ENCODE measurements around the gene SLC6A7. TPM values are rescaled to one million over a fixed set of nuclear protein-coding genes. Genes with fewer than 3 reads are reported as not detected.
A peak's percentile ranks its signal among the peaks of the same experiment; 100 is the strongest.

Gene SLC6A7
- total RNA-seq, 2 donors from 2014 or later: 5.0 to 24.9 TPM

- Histone ChIP-seq H3K9ac (ENCODE audit: low read depth in 2 of 2, low read length in 2 of 2) (peak overlapping the region in 1 of 2 donors; percentile 55), H3K36me3 (no peaks in the 10 kb centered on the region), H3K27me3 (peaks cover 6% of the 10 kb centered on the region), H3K27ac (no peak overlapping the region), H3K4me3 (no peak overlapping the region), H3K4me1 (peaks cover 19% of the 10 kb centered on the region), H3K9me3 (no peaks in the 10 kb centered on the region)
- TF ChIP-seq, protein P1, sequence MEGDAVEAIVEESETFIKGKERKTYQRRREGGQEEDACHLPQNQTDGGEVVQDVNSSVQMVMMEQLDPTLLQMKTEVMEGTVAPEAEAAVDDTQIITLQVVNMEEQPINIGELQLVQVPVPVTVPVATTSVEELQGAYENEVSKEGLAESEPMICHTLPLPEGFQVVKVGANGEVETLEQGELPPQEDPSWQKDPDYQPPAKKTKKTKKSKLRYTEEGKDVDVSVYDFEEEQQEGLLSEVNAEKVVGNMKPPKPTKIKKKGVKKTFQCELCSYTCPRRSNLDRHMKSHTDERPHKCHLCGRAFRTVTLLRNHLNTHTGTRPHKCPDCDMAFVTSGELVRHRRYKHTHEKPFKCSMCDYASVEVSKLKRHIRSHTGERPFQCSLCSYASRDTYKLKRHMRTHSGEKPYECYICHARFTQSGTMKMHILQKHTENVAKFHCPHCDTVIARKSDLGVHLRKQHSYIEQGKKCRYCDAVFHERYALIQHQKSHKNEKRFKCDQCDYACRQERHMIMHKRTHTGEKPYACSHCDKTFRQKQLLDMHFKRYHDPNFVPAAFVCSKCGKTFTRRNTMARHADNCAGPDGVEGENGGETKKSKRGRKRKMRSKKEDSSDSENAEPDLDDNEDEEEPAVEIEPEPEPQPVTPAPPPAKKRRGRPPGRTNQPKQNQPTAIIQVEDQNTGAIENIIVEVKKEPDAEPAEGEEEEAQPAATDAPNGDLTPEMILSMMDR (IDR thresholded peaks at IDR 0.05): no peak
- DNase-seq: peak; percentile 26
- intact Hi-C loops (cut with DNase I): no loop called here
Observed at GRCh38 chr5:150189326-150189725, 536 bp upstream of the SLC6A7 start.

- no peak overlapping the region for H3K9ac ChIP-seq (ENCODE audit: low read depth in 2 of 2, low read length in 2 of 2)
- intact Hi-C loops (cut with DNase I): no loop called here
- no peaks in the 10 kb centered on the region for H3K36me3 ChIP-seq
- H3K27ac ChIP-seq: no peak overlapping the region
- TF ChIP-seq, protein P1 (IDR thresholded peaks at IDR 0.05): no peak
- no peak overlapping the region for H3K4me3 ChIP-seq
- peaks cover 6% of the 10 kb centered on the region for H3K27me3 ChIP-seq
- peaks cover 14% of the 10 kb centered on the region for H3K4me1 ChIP-seq
- no peaks in the 10 kb centered on the region for H3K9me3 ChIP-seq
- no peak for DNase-seq
Observed at GRCh38 chr5:150190503-150190979, 679 bp downstream of the SLC6A7 start.

DNA sequence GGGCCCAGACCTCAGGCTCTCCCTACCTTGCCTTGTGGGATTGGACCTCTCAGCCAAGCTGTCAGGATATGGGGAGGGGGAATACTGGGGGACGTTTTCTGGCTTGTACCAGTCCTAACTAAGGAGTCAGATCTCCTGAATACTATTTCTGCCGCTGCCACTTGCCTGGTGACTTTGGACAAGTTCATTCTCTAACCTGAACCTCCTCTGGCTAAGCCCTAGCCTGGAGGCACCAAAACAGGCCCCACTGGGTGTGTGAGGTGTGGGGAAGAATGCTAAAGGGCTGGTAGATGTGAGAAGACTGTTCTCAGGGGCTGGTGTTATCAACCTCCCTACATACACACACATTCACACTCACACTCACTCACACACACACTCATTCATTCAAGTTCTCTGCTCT, 1.1 kb downstream of the SLC6A7 start:
- TF ChIP-seq, protein P1 (IDR thresholded peaks at IDR 0.05): no peak
- H3K4me1 ChIP-seq: peaks cover 10% of the 10 kb centered on the region
- no peak for DNase-seq
- peaks cover 6% of the 10 kb centered on the region for H3K27me3 ChIP-seq
- H3K9ac ChIP-seq (ENCODE audit: low read depth in 2 of 2, low read length in 2 of 2): no peak overlapping the region
- H3K9me3 ChIP-seq: no peaks in the 10 kb centered on the region
- intact Hi-C loops (cut with DNase I): no loop called here
- no peak overlapping the region for H3K4me3 ChIP-seq
- no peaks in the 10 kb centered on the region for H3K36me3 ChIP-seq
- H3K27ac ChIP-seq: no peak overlapping the region

DNA sequence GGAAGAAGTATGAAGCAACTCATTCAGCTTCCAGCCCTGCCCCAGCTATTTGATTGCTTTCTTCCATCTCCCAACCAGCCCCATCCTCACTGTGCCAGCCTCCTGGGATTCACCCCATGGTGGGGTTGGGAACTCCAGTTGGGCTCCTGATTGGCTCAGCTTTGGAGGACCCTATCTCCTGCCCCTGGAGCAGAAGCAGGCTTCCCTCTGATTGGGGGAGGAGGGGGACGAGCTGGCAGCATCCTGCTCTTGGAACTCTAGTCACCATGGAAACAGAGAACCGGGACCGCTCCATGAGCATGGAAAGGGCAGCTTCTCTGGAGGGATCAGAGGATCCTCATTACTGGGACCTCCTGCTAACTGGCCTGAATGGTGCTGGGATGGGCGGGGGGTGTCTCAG, 2.6 kb downstream of the SLC6A7 start:
- Histone ChIP-seq H3K4me1 (peaks cover 8% of the 10 kb centered on the region), H3K9ac (ENCODE audit: low read depth in 2 of 2, low read length in 2 of 2) (no peak overlapping the region), H3K27ac (no peak overlapping the region), H3K4me3 (no peak overlapping the region), H3K27me3 (peaks cover 6% of the 10 kb centered on the region), H3K9me3 (no peaks in the 10 kb centered on the region), H3K36me3 (no peaks in the 10 kb centered on the region)
- no peak for DNase-seq
- intact Hi-C loops (cut with DNase I): no loop called here
- TF ChIP-seq, protein P1 (IDR thresholded peaks at IDR 0.05): no peak

DNA sequence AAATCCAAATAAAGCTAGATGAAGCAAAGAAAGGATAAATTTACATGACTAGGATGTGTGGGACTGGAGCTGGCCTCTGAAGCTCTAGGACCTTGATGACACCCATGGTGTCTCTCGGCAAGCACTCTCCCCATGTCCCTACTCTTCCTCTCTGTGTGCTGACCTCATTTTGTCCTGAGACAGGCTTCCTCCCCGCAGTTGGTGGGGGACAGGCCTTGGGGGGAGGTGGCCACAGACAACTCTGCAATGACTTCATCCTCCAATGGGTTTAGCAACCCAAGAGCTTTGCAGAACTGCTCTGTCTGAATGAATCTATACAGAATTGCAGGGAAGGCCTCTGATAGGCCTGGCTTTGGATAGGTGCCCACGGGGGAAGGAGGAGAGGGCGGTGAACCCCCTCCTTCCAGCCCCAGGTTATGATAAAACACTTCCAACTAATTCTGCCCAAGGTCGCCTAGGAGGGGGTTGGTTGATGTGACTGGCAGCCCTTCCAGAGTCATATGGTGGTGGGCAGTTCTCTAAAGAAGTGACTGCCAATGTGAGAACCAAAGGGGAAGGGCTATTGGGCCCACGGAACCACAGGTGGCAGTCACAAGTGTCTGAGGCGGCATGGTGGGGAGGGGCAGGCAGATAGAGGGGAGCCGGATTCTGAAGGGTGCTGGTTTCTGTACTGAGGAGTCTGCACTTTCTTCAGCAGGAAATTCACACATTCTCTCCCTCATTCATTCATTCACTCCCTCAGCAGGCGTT, 6.0 kb downstream of the SLC6A7 start:
- intact Hi-C loops (cut with DNase I): no loop called here

More for the DNA sequence above, 6.0 kb downstream of the SLC6A7 start:
- Histone ChIP-seq H3K27ac (no peak overlapping the region), H3K36me3 (no peaks in the 10 kb centered on the region), H3K9me3 (no peaks in the 10 kb centered on the region), H3K27me3 (no peaks in the 10 kb centered on the region), H3K9ac (ENCODE audit: low read depth in 2 of 2, low read length in 2 of 2) (no peak overlapping the region), H3K4me1 (no peaks in the 10 kb centered on the region), H3K4me3 (no peak overlapping the region)
- DNase-seq: no peak
- TF ChIP-seq, protein P1 (IDR thresholded peaks at IDR 0.05): no peak

Data from colonic mucosa (tissue), 4 donors.